GM10266 (cell line): ENCODE data around the gene IQGAP2.

Experiments
- DNase-seq: peaks from one replicate; pipeline ENCODE4 v3.0.0; 2012; ENCODE audit errors: extremely low spot score
- CTCF ChIP-seq: IDR thresholded peaks from 2 replicates; pipeline ENCODE4 v1.5.1; 2012; ENCODE audit warnings: mild to moderate bottlenecking, low read depth; ENCODE audit not compliant: control insufficient read depth, insufficient read depth; ENCODE audit errors: missing control alignments

The IQGAP2 gene

GRCh38 chr5:76378355-76378754 lies 24.7 kb upstream of the IQGAP2 start:
- TF ChIP-seq CTCF, result no peak
- DNase-seq, result no peak

GRCh38 chr5:76379316-76379715 lies 23.8 kb upstream of the IQGAP2 start:
- no peak for TF ChIP-seq CTCF
- DNase-seq, result no peak

GRCh38 chr5:76379855-76380254 lies 23.2 kb upstream of the IQGAP2 start:
- TF ChIP-seq CTCF, result no peak
- DNase-seq, result no peak

GRCh38 chr5:76380346-76381066 lies 22.6 kb upstream of the IQGAP2 start:
- DNase-seq, result no peak
- no peak for TF ChIP-seq CTCF

GRCh38 chr5:76383126-76383832 lies 19.8 kb upstream of the IQGAP2 start:
- DNase-seq, result no peak
- TF ChIP-seq CTCF, result no peak

- DNase-seq, result no peak
- no peak for TF ChIP-seq CTCF
Observed at GRCh38 chr5:76384189-76384588, 18.9 kb upstream of the IQGAP2 start.

- DNase-seq, result no peak
- TF ChIP-seq CTCF, result no peak
Observed at GRCh38 chr5:76384705-76385104, 18.4 kb upstream of the IQGAP2 start.
